Liver (tissue), 9 donors: ENCODE data around the gene SYNJ2. TPM values are rescaled to one million over a fixed set of nuclear protein-coding genes. Genes with fewer than 3 reads are reported as not detected.

Experiments used
- DNase-seq: peaks from one replicate; pipeline ENCODE4 v3.0.0-alpha.2; 2017; ENCODE audit warnings: low spot score
- H3K27ac ChIP-seq, 2 donors: one replicate each; pipeline ENCODE4 v1.7.0; 2013; ENCODE audit warnings: inconsistent platforms in 2 of 2, low read length in 2 of 2, control low read depth in 1 of 2, low read depth in 1 of 2, mild to moderate bottlenecking in 1 of 2
- H3K27me3 ChIP-seq, 4 donors: one replicate each; pipeline versions ENCODE4 v1.6.1 to v1.7.0; 2013; ENCODE audit warnings: low read length in 3 of 4, inconsistent platforms in 1 of 4, mild to moderate bottlenecking in 1 of 4, moderate library complexity in 1 of 4; ENCODE audit not compliant: control insufficient read depth in 4 of 4, insufficient read depth in 4 of 4
- H3K36me3 ChIP-seq, 4 donors: one replicate each; pipeline versions ENCODE4 v1.6.1 to v1.7.0; 2013; ENCODE audit warnings: low read length in 3 of 4, mild to moderate bottlenecking in 3 of 4, low read depth in 1 of 4, moderate library complexity in 1 of 4; ENCODE audit not compliant: control insufficient read depth in 4 of 4, insufficient read depth in 3 of 4
- H3K4me1 ChIP-seq, 4 donors: one replicate each; pipeline versions ENCODE4 v1.6.1 to v1.7.0; 2013; ENCODE audit warnings: low read length in 3 of 4, mild to moderate bottlenecking in 3 of 4, moderate library complexity in 1 of 4; ENCODE audit not compliant: control insufficient read depth in 4 of 4, insufficient read depth in 4 of 4
- H3K4me3 ChIP-seq, 3 donors: one replicate each; pipeline versions ENCODE4 v1.6.1 to v1.7.0; 2013; ENCODE audit warnings: low read length in 3 of 3, control low read depth in 1 of 3, low read depth in 1 of 3, mild to moderate bottlenecking in 1 of 3
- H3K9ac ChIP-seq, 2 donors: one replicate each; pipeline ENCODE4 v1.7.0; 2013; ENCODE audit warnings: low read length in 2 of 2, mild to moderate bottlenecking in 2 of 2, moderate library complexity in 2 of 2, control low read depth in 1 of 2, low read depth in 1 of 2
- H3K9me3 ChIP-seq, 4 donors: one replicate each; pipeline versions ENCODE4 v1.6.1 to v1.7.0; 2013; ENCODE audit warnings: low read length in 3 of 4; ENCODE audit not compliant: control insufficient read depth in 4 of 4
- ATF3 ChIP-seq: IDR thresholded peaks from 2 replicates; pipeline ENCODE4 v1.6.1; 2016; ENCODE audit warnings: antibody characterized with exemption
- CTCF ChIP-seq: fragments of 150-350 bp; IDR thresholded peaks from 2 replicates; pipeline ENCODE4 v1.5.1; 2017; ENCODE audit warnings: improper control_type of control experiment, low read depth, low read length; ENCODE audit not compliant: missing input control
- FOXA1 ChIP-seq: IDR thresholded peaks from 2 replicates; pipeline ENCODE4 v1.6.1; 2016; ENCODE audit warnings: antibody characterized with exemption
- FOXA2 ChIP-seq: IDR thresholded peaks from 2 replicates; pipeline ENCODE4 v1.6.1; 2016; ENCODE audit warnings: antibody characterized with exemption
- GABPA ChIP-seq, 2 donors: IDR thresholded peaks in 1 of 2; conservative IDR thresholded peaks in 1 of 2; 2 replicates each; pipeline ENCODE4 v1.6.1; 2016; ENCODE audit warnings: antibody characterized with exemption in 2 of 2, mild to moderate bottlenecking in 1 of 2, moderate library complexity in 1 of 2
- HNF4G ChIP-seq: IDR thresholded peaks from 2 replicates; pipeline ENCODE4 v1.6.1; 2016; ENCODE audit warnings: antibody characterized with exemption
- JUND ChIP-seq, 2 donors: IDR thresholded peaks; 2 replicates each; pipeline ENCODE4 v1.6.1; 2016; ENCODE audit warnings: antibody characterized with exemption in 2 of 2
- MAX ChIP-seq: IDR thresholded peaks from 2 replicates; pipeline ENCODE4 v1.6.1; 2016; ENCODE audit warnings: antibody characterized with exemption
- NR2F2 ChIP-seq: IDR thresholded peaks from 2 replicates; pipeline ENCODE4 v1.6.1; 2016; ENCODE audit warnings: antibody characterized with exemption
- RAD21 ChIP-seq, 2 donors: IDR thresholded peaks; 2 replicates each; pipeline ENCODE4 v1.6.1; 2016; ENCODE audit warnings: antibody characterized with exemption in 2 of 2, mild to moderate bottlenecking in 2 of 2
- REST ChIP-seq: IDR thresholded peaks from 2 replicates; pipeline ENCODE4 v1.6.1; 2016; ENCODE audit warnings: antibody characterized with exemption, mild to moderate bottlenecking
- RXRA ChIP-seq, 2 donors: IDR thresholded peaks; 2 replicates each; pipeline ENCODE4 v1.6.1; 2017 to 2018; ENCODE audit warnings: antibody characterized with exemption in 2 of 2, mild to moderate bottlenecking in 1 of 2
- SP1 ChIP-seq: IDR thresholded peaks from 2 replicates; pipeline ENCODE4 v1.6.1; 2018; ENCODE audit warnings: antibody characterized with exemption, mild to moderate bottlenecking
- TAF1 ChIP-seq: conservative IDR thresholded peaks from 2 replicates; pipeline ENCODE4 v1.6.1; 2016; ENCODE audit warnings: antibody characterized with exemption, mild to moderate bottlenecking
- YY1 ChIP-seq: IDR thresholded peaks from 2 replicates; pipeline ENCODE4 v1.6.1; 2016; ENCODE audit warnings: antibody characterized with exemption, mild to moderate bottlenecking
- ZBTB33 ChIP-seq: IDR thresholded peaks from 2 replicates; pipeline ENCODE4 v1.6.1; 2016; ENCODE audit warnings: antibody characterized with exemption
- WGBS: extraction: QIAGEN DNeasy Blood & Tissue Kit; methylation state at CpG from one replicate; pipeline ENCODE4 v1.1.7; 2013; 5-methylcytosine and 5-hydroxymethylcytosine counted together
- polyA plus RNA-seq, 2 donors: library from polyadenylated mRNA; stranded (reverse) in 1 of 2; unstranded in 1 of 2; fragments of 200-250 nt in 1 of 2; fragments of >200 nt in 1 of 2; fragmentation: Nextera tagmentation in 1 of 2; extraction: Ambion mirVana in 1 of 2; gene quantifications; one replicate each; pipeline versions ENCODE4 v1.2.1 to v1.2.3, GENCODE V29; 2013 to 2015
- total RNA-seq, 2 donors: library from RNA; depleted of rRNA; stranded (reverse); fragments of >200 nt; gene quantifications; one replicate each; pipeline ENCODE4 v1.2.3, GENCODE V29; 2014
- donor health status: healthy.
- donor health status: healthy.
- donor health status: healthy.
- donor health status: healthy.
- donor health status: healthy.

The SYNJ2 gene
- total and polyA plus RNA-seq, 4 donors: 2.4 to 8.9 (median 3.2) TPM

GRCh38 chr6:158031381-158032353 is 50.0 kb downstream of the SYNJ2 start:
- peaks cover 0 to 2% (median 0%) of the 10 kb centered on the region in 4 donors for H3K36me3 ChIP-seq
- no peaks in the 10 kb centered on the region for H3K27me3 ChIP-seq
- H3K9me3 ChIP-seq: no peaks in the 10 kb centered on the region
- WGBS: 62% methylated on average over 20 of the region's 20 CpGs
- TF ChIP-seq SP1: peak; percentile 20
- peak; percentile 79 to 91 for TF ChIP-seq RXRA (IDR thresholded peaks at IDR 0.05)
- TF ChIP-seq YY1: no peak
- TF ChIP-seq JUND (IDR thresholded peaks at IDR 0.05): peak in 1 of 2 donors; percentile 24
- TF ChIP-seq NR2F2: peak; percentile 75
- no peak overlapping the region for H3K4me3 ChIP-seq
- DNase-seq: no peak
- peak overlapping the region; percentile 41 to 51 for H3K27ac ChIP-seq
- H3K9ac ChIP-seq: no peak overlapping the region
- peaks cover 2 to 26% (median 18%) of the 10 kb centered on the region in 4 donors for H3K4me1 ChIP-seq

GRCh38 chr6:158032354-158032733 is 50.7 kb downstream of the SYNJ2 start:
- peak overlapping the region; percentile 22 to 41 for H3K27ac ChIP-seq

GRCh38 chr6:158033077-158033750 is 51.6 kb downstream of the SYNJ2 start:
- peak overlapping the region in 1 of 2 donors; percentile 42 for H3K27ac ChIP-seq
- no peaks in the 10 kb centered on the region for H3K27me3 ChIP-seq
- DNase-seq: no peak
- H3K4me3 ChIP-seq: no peak overlapping the region
- H3K9ac ChIP-seq: no peak overlapping the region
- peaks cover 0 to 2% (median 0%) of the 10 kb centered on the region in 4 donors for H3K36me3 ChIP-seq
- no peaks in the 10 kb centered on the region for H3K9me3 ChIP-seq
- WGBS: 97% methylated on average over 30 of the region's 30 CpGs
- H3K4me1 ChIP-seq: peaks cover 2 to 26% (median 18%) of the 10 kb centered on the region in 4 donors
- TF ChIP-seq CTCF (no peak), GABPA (IDR thresholded peaks at IDR 0.05 in 1 of 2, conservative IDR thresholded peaks at IDR 0.05 in 1 of 2) (no peak), HNF4G (no peak), REST (no peak), FOXA1 (no peak), MAX (no peak), SP1 (no peak)

More at GRCh38 chr6:158032354-158032733, 50.7 kb downstream of the SYNJ2 start:
- Histone ChIP-seq H3K4me3 (no peak overlapping the region), H3K9ac (no peak overlapping the region), H3K36me3 (peaks cover 0 to 2% (median 0%) of the 10 kb centered on the region in 4 donors), H3K4me1 (peaks cover 2 to 26% (median 18%) of the 10 kb centered on the region in 4 donors), H3K9me3 (no peaks in the 10 kb centered on the region), H3K27me3 (no peaks in the 10 kb centered on the region)
- 97% methylated on average over 9 of the region's 9 CpGs for WGBS
- DNase-seq: no peak
- TF ChIP-seq SP1 (no peak), YY1 (no peak), ATF3 (no peak), FOXA2 (no peak), HNF4G (no peak), TAF1 (no peak), ZBTB33 (no peak), RAD21 (IDR thresholded peaks at IDR 0.05) (no peak), RXRA (IDR thresholded peaks at IDR 0.05) (no peak)
